Activated CD8-positive, alpha-beta T cell treated with anti-CD3 and anti-CD28 coated beads, Interleukin-2, amount 10 ng/mL, durations not matched to agents 7 days and 5 days (primary cell): Measurements from ENCODE around the gene ANKLE1. TPM values are rescaled to one million over a fixed set of nuclear protein-coding genes. Genes with fewer than 3 reads are reported as not detected.

Experiments
- ATAC-seq: fragments of 150-1000 bp; cut with Tn5 transposase; one replicate; pipeline ENCODE4 v1.10.0; 2021; ENCODE audit warnings: moderate library complexity
- CTCF ChIA-PET: fragments of 350-600 bp; sonication (Branson Sonifier 250); formaldehyde crosslinking; loops from one replicate; lab custom pipeline; 2021; ENCODE audit warnings: antibody characterized with exemption; lab: Charles Lee
- POLR2A ChIA-PET: fragments of 350-600 bp; sonication (Branson Sonifier 250); formaldehyde crosslinking; loops from one replicate; lab custom pipeline; 2021; ENCODE audit warnings: antibody characterized with exemption; lab: Charles Lee
- DNase-seq: peaks from one replicate; pipeline ENCODE4 v3.0.0-alpha.2; 2020
- H3K27ac Mint-ChIP-seq: one replicate; pipeline ENCODE4 v1.8.0; 2021; ENCODE audit warnings: mild to moderate bottlenecking, mixed read lengths
- H3K27me3 Mint-ChIP-seq: one replicate; pipeline ENCODE4 v1.8.0; 2021; ENCODE audit warnings: low read depth, mixed read lengths
- H3K36me3 Mint-ChIP-seq: one replicate; pipeline ENCODE4 v1.8.0; 2021; ENCODE audit warnings: low read depth, mixed read lengths
- H3K4me1 Mint-ChIP-seq: one replicate; pipeline ENCODE4 v1.8.0; 2021; ENCODE audit warnings: low read depth, mixed read lengths
- H3K4me3 Mint-ChIP-seq: one replicate; pipeline ENCODE4 v1.8.0; 2021; ENCODE audit warnings: mild to moderate bottlenecking, mixed read lengths
- H3K9me3 Mint-ChIP-seq: one replicate; pipeline ENCODE4 v1.8.0; 2022; ENCODE audit warnings: mixed read lengths; ENCODE audit not compliant: insufficient read depth
- total RNA-seq, 2 experiments: library from RNA; stranded (reverse); gene quantifications; one replicate each; pipeline ENCODE4 v1.2.3, GENCODE V29; 2021

The ANKLE1 gene
- total RNA-seq, 2 experiments from 2014 or later = 10.7 to 13.8 TPM

DNA sequence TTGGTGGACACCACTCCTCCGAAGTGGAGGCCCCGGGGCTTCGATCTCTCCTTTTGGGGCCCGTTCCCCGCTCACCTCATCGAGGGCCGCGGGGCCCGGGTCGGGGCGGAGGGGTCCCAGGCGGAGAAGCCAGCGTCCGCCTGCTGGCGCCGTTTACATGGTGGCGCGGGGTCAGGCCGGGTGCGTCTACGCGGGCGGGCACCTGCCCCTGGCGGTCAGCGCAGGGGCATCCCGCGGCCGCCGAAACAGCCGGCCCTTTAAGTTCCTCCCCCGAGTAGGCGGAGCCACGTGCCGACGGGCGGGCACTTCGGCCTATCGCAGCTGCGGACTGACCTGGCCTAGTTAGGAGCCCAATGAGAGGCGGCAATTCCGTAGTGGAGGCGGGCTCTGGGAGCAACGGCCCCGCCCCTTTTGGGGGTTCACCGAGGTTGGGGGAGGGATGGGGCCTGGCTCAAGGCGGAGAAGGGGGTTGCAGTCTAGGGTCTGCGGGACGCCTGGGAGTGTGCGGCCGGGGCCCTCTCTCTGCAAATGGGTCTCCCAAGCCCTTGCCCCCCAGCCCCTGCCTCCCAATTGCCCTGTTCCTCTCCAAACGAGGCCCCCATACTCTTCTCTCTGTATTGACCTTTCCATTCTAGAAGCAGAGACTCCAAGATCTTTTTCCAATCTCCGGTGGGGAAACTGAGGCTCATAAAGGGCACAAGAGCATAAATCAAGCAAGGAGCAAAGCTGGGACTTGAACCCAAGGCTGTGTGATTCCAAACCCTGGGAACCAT lies 21.7 kb downstream of the ANKLE1 start, which contains the start of gene ABHD8:
TSS of gene ABHD8 (minus strand) at position 259 of the 773 bp plus-strand sequence. CDS start 1,809 bp downstream, outside the sequence.
- ATAC-seq (peak; percentile 81), DNase-seq (peak; percentile 95)
- Mint-ChIP-seq H3K27me3 (no peaks in the 10 kb centered on the region), H3K4me1 (peaks cover 47% of the 10 kb centered on the region), H3K36me3 (peaks cover 14% of the 10 kb centered on the region), H3K4me3 (peak within 1 kb of the TSS; percentile 63), H3K9me3 (no peaks in the 10 kb centered on the region), H3K27ac (peak within 1 kb of the TSS; percentile 61)
- ChIA-PET CTCF (interaction anchor here (1.0 to 2.4 kb wide), 7 partner anchors 10 to 83 kb away, joined by 3 to 11 read pairs (median 5); partner anchors contain the start of gene BABAM1), POLR2A (interaction anchor here (1.2 kb wide), 1 partner anchor 10 kb away, joined by 3 read pairs; no protein-coding TSS in a partner anchor)

DNA sequence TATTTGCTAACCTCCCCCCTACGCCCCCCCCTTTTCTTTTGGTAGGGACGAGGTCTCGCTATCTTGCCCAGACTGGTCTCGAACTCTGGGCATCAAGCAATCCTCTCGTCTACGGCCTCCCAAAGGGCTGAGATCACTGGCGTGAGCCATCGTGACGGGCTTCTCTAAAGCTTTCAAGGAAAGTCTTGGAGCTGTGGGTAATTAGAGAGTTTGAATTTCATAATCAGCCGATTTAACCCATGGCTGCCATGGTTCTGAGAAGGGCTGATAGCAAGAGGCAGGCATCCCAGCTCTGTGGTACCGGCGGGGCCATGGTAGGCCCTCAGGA lies 22.2 kb downstream of the ANKLE1 start:
- CTCF ChIA-PET = interaction anchor here (1.0 to 2.4 kb wide), 5 partner anchors 9 to 82 kb away, joined by 3 to 11 read pairs (median 5); partner anchors contain the start of gene BABAM1
- ATAC-seq = no peak
- H3K36me3 Mint-ChIP-seq = peaks cover 10% of the 10 kb centered on the region
- POLR2A ChIA-PET = interaction anchor here (1.2 kb wide), 1 partner anchor 11 kb away, joined by 3 read pairs; no protein-coding TSS in a partner anchor
- no peaks in the 10 kb centered on the region for H3K9me3 Mint-ChIP-seq
- H3K27ac Mint-ChIP-seq = peak overlapping the region; percentile 61
- no peaks in the 10 kb centered on the region for H3K27me3 Mint-ChIP-seq
- peaks cover 48% of the 10 kb centered on the region for H3K4me1 Mint-ChIP-seq
- H3K4me3 Mint-ChIP-seq = no peak overlapping the region
- no peak for DNase-seq

DNA sequence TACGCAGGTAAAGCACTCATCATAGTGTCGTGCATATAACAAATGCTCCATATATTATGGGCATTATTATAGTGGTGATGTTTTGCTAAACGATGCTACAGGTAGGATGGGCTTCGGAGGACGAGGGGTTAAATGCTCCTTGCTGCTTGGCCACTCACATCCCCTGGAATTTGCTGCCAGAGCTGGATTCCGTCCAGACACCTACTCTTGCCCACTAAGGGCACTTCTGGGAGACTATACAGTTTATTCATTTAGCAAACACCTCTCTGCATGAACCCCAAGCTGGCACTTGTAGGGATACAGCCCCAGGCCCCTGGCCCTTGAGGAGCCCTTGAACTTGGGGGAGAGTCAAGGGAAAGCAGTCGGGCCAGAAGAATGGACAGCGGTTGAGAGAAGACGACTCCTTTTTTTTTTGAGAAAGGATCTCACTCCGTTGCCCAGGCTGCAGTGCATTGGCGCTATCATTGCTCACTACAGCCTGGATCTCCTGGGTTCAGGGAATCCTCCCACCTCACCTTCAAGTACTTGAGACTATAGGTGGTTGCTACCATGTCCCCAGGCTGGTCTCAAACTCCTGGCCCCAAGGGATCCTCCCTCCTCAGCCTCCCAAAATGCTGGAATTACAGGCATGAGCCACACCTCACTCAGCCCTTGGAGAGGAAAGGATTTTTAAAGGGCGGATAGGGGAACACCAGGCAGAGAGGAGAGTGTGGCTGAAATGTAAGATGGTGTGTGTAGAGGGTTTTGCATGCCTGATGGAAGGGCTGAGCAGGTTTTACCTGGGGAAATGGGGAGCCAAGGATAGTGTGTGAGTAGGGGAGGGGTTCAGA lies 22.9 kb downstream of the ANKLE1 start:
- H3K4me1 Mint-ChIP-seq = peaks cover 54% of the 10 kb centered on the region
- ATAC-seq = no peak
- H3K27me3 Mint-ChIP-seq = no peaks in the 10 kb centered on the region
- H3K36me3 Mint-ChIP-seq = peaks cover 9% of the 10 kb centered on the region
- H3K4me3 Mint-ChIP-seq = peak overlapping the region; percentile 90
- no peaks in the 10 kb centered on the region for H3K9me3 Mint-ChIP-seq
- ChIA-PET CTCF (interaction anchor here (0.7 to 2.9 kb wide), 19 partner anchors 8 to 214 kb away, joined by 3 to 23 read pairs (median 4); partner anchors contain the start of genes BABAM1, USE1 and USHBP1), POLR2A (interaction anchor here (0.8 to 0.9 kb wide), 2 partner anchors 29 to 33 kb away, joined by 3 read pairs; partner anchors contain the start of gene GTPBP3)
- DNase-seq = no peak
- peak overlapping the region; percentile 92 for H3K27ac Mint-ChIP-seq

- ATAC-seq (no peak), DNase-seq (no peak)
- H3K4me3 Mint-ChIP-seq = peak overlapping the region; percentile 90
- H3K4me1 Mint-ChIP-seq = peaks cover 55% of the 10 kb centered on the region
- peak overlapping the region; percentile 92 for H3K27ac Mint-ChIP-seq
- ChIA-PET CTCF (interaction anchor here (0.7 to 2.9 kb wide), 15 partner anchors 12 to 215 kb away, joined by 3 to 23 read pairs (median 4); partner anchors contain the start of genes USE1 and USHBP1), POLR2A (interaction anchor here (0.8 to 0.9 kb wide), 2 partner anchors 29 to 32 kb away, joined by 3 read pairs; partner anchors contain the start of gene GTPBP3)
- no peaks in the 10 kb centered on the region for H3K9me3 Mint-ChIP-seq
- H3K36me3 Mint-ChIP-seq = peaks cover 11% of the 10 kb centered on the region
- no peaks in the 10 kb centered on the region for H3K27me3 Mint-ChIP-seq
These were observed 23.5 kb downstream of the ANKLE1 start for GRCh38 chr19:17305216-17305516.

GRCh38 chr19:17305517-17306284 lies 24.0 kb downstream of the ANKLE1 start, which contains the start of gene MRPL34:
Gene MRPL34, plus strand, starts transcription at chr19:17305872. Its CDS starts 21 bp downstream, at chr19:17305893.
- Mint-ChIP-seq H3K9me3 (no peaks in the 10 kb centered on the region), H3K36me3 (peaks cover 12% of the 10 kb centered on the region), H3K27ac (peak within 1 kb of the TSS; percentile 92), H3K27me3 (no peaks in the 10 kb centered on the region), H3K4me3 (peak within 1 kb of the TSS; percentile 90), H3K4me1 (peaks cover 61% of the 10 kb centered on the region)
- POLR2A ChIA-PET = interaction anchor here (0.5 to 1.0 kb wide), 5 partner anchors 28 to 247 kb away, joined by 3 to 4 read pairs (median 3); partner anchors contain the start of gene GTPBP3
- DNase-seq (peak; percentile 98), ATAC-seq (peak; percentile 72)
- CTCF ChIA-PET = interaction anchor here (0.6 to 4.8 kb wide), 22 partner anchors 13 to 215 kb away, joined by 3 to 27 read pairs (median 3); partner anchors contain the start of genes ANO8, USE1 and USHBP1

DNA sequence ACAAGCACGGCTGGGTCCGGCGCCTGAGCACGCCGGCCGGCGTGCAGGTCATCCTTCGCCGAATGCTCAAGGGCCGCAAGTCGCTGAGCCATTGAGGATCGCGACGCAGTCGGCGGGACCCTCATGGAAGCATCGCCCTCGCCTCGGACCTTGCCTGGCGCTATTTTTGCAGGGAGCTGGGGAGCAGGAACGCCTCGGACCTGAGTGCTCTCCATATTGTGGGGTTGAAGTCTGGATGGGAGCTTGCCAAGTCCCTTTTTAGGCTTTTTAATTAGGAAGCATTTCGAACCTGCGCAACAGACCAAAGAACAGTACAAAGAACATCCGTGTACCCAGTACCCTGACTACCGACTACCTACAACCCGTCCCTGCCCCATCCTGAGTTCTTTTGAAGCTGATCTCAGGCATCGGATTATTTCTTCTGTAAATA lies 24.6 kb downstream of the ANKLE1 start:
- H3K36me3 Mint-ChIP-seq = peaks cover 14% of the 10 kb centered on the region
- H3K9me3 Mint-ChIP-seq = no peaks in the 10 kb centered on the region
- H3K4me3 Mint-ChIP-seq = peak overlapping the region; percentile 90
- H3K27ac Mint-ChIP-seq = peak overlapping the region; percentile 92
- ATAC-seq = no peak
- CTCF ChIA-PET = interaction anchor here (0.6 to 4.8 kb wide), 12 partner anchors 14 to 85 kb away, joined by 3 to 27 read pairs (median 3); partner anchors contain the start of genes ANO8 and USHBP1
- H3K4me1 Mint-ChIP-seq = peaks cover 65% of the 10 kb centered on the region
- POLR2A ChIA-PET = interaction anchor here (0.5 to 1.0 kb wide), 7 partner anchors 14 to 247 kb away, joined by 3 to 4 read pairs (median 3); partner anchors contain the start of gene BST2
- DNase-seq = no peak
- H3K27me3 Mint-ChIP-seq = no peaks in the 10 kb centered on the region

GRCh38 chr19:17307876-17308377 lies 26.2 kb downstream of the ANKLE1 start:
- Mint-ChIP-seq H3K4me3 (peak overlapping the region; percentile 90), H3K4me1 (peaks cover 64% of the 10 kb centered on the region)
- CTCF ChIA-PET = interaction anchor here (1.7 to 4.8 kb wide), 4 partner anchors 26 to 82 kb away, joined by 5 to 27 read pairs (median 10); partner anchors contain the start of genes ANKLE1 and ANO8

GRCh38 chr19:17309198-17309964 lies 27.7 kb downstream of the ANKLE1 start, which contains the start of gene DDA1:
Gene DDA1, plus strand, starts transcription at chr19:17309563. Its CDS starts 92 bp downstream, at chr19:17309655.
- peaks cover 20% of the 10 kb centered on the region for H3K36me3 Mint-ChIP-seq
- peak within 1 kb of the TSS; percentile 97 for H3K4me3 Mint-ChIP-seq
- CTCF ChIA-PET = interaction anchor here (0.8 to 4.8 kb wide), 11 partner anchors 16 to 187 kb away, joined by 3 to 27 read pairs (median 3); partner anchors contain the start of genes ANKLE1, ANO8, BABAM1 and MVB12A
- POLR2A ChIA-PET = interaction anchor here (0.5 to 1.7 kb wide), 8 partner anchors 9 to 233 kb away, joined by 3 to 6 read pairs (median 3); partner anchors contain the start of genes BABAM1 and BST2
- peak; percentile 87 for ATAC-seq
- H3K4me1 Mint-ChIP-seq = peaks cover 56% of the 10 kb centered on the region
- DNase-seq = peak; percentile 100
- H3K27me3 Mint-ChIP-seq = no peaks in the 10 kb centered on the region
- H3K27ac Mint-ChIP-seq = peak within 1 kb of the TSS; percentile 98
- no peaks in the 10 kb centered on the region for H3K9me3 Mint-ChIP-seq

More at GRCh38 chr19:17307876-17308377, 26.2 kb downstream of the ANKLE1 start:
- DNase-seq (no peak), ATAC-seq (no peak)
- no peaks in the 10 kb centered on the region for H3K27me3 Mint-ChIP-seq
- peaks cover 14% of the 10 kb centered on the region for H3K36me3 Mint-ChIP-seq
- peak overlapping the region; percentile 23 for H3K27ac Mint-ChIP-seq
- no peaks in the 10 kb centered on the region for H3K9me3 Mint-ChIP-seq
- POLR2A ChIA-PET = interaction anchor here (1.7 kb wide), 1 partner anchor 18 kb away, joined by 4 read pairs; no protein-coding TSS in a partner anchor

- ATAC-seq (no peak), DNase-seq (no peak)
- no peaks in the 10 kb centered on the region for H3K27me3 Mint-ChIP-seq
- peaks cover 22% of the 10 kb centered on the region for H3K36me3 Mint-ChIP-seq
- ChIA-PET CTCF (interaction anchor here (1.0 to 4.8 kb wide), 4 partner anchors 17 to 156 kb away, joined by 3 to 27 read pairs (median 8); partner anchors contain the start of gene ANO8), POLR2A (interaction anchor here (1.3 to 1.5 kb wide), 2 partner anchors 26 to 96 kb away, joined by 3 to 6 read pairs; partner anchors contain the start of gene BST2)
- peaks cover 49% of the 10 kb centered on the region for H3K4me1 Mint-ChIP-seq
- no peaks in the 10 kb centered on the region for H3K9me3 Mint-ChIP-seq
- peak overlapping the region; percentile 98 for H3K27ac Mint-ChIP-seq
- peak overlapping the region; percentile 97 for H3K4me3 Mint-ChIP-seq
These were observed 28.3 kb downstream of the ANKLE1 start for GRCh38 chr19:17309965-17310461.
